GM13977 (cell line): Measurements from ENCODE around the gene PARVB.

ENCODE experiments used
- DNase-seq: peaks from one replicate; pipeline ENCODE4 v3.0.0; 2012; ENCODE audit warnings: low spot score
- CTCF ChIP-seq: IDR thresholded peaks from 2 replicates; pipeline ENCODE4 v1.5.1; 2012; ENCODE audit warnings: mild to moderate bottlenecking, control low read depth; ENCODE audit not compliant: insufficient read depth; ENCODE audit errors: extremely low read depth, missing control alignments
- in situ Hi-C: fragments of 300-500 bp; cut with MboI; formaldehyde crosslinking; loops from one replicate; pipeline ENCODE4 v1.12.0; 2022; ENCODE audit warnings: low sequenced_read_pairs, low pct_unique_long_range_greater_than_20kb, mixed read lengths, inconsistent platforms; ENCODE audit not compliant: unreplicated experiment

PARVB gene

GRCh38 chr22:44157916-44158618 lies 134.0 kb downstream of the PARVB start:
- in situ Hi-C loops, result no loop called here
- TF ChIP-seq CTCF, result no peak
- no peak for DNase-seq

- in situ Hi-C loops, result no loop called here
- no peak for DNase-seq
- no peak for TF ChIP-seq CTCF
These were observed 134.7 kb downstream of the PARVB start for GRCh38 chr22:44158816-44159215.

- no peak for TF ChIP-seq CTCF
- in situ Hi-C loops, result no loop called here
- DNase-seq, result no peak
These were observed 135.1 kb downstream of the PARVB start for GRCh38 chr22:44159221-44159620.

GRCh38 chr22:44159811-44160210 lies 135.7 kb downstream of the PARVB start:
- no peak for TF ChIP-seq CTCF
- DNase-seq, result no peak
- in situ Hi-C loops, result no loop called here

GRCh38 chr22:44160421-44160820 lies 136.3 kb downstream of the PARVB start:
- DNase-seq, result no peak
- no peak for TF ChIP-seq CTCF
- in situ Hi-C loops, result no loop called here

- no peak for TF ChIP-seq CTCF
- in situ Hi-C loops, result no loop called here
- DNase-seq, result no peak
These were observed 137.6 kb downstream of the PARVB start for GRCh38 chr22:44161673-44162072.

- DNase-seq, result no peak
- no peak for TF ChIP-seq CTCF
- in situ Hi-C loops, result no loop called here
These were observed 138.9 kb downstream of the PARVB start for GRCh38 chr22:44162960-44163359.
